ENCODE results near the gene DHRS1.

DHRS1 gene

DNA sequence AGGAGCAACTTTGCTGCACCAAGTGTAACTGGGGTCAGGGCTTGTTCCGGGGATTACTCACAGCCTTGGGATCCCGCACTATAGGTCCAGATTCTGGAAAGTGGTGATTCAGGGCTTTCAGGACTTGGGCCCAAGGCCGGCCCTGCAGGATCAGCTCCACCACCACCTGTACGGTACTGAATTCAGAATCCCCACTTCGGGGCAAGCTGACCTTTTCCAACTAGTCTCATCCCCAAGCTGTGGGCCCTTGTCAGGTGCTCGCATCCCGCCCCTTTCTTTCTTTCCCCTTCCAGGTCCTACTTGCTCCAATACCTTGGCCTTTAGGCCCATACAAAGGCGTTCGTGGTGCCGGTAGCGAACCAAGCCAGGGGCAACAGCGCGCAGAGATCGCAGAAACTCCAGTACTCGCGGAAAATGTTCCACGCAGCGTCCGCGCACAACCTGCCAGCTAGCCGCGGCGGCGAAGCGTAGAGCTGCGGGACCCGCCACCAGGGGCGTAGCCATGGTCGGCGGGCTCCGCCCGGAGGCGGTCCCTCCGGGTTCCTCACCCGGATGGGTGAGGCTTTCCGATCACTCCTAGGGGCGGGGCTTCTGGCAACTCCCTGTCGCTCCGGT is 57.6 kb downstream of the DHRS1 start:
- DNase-seq, result peak; percentile 92
